COR-L47 (cell line): ENCODE data around the gene PRDM4.

Experiments used
- DNase-seq: peaks from one replicate; lab custom pipeline; 2025; lab: John Stamatoyannopoulos, UW

Gene PRDM4

GRCh38 chr12:107760809-107761501 is at the start of gene PRDM4:
Gene PRDM4, minus strand, starts transcription at chr12:107761137. Its CDS starts 622 bp downstream, at chr12:107760515.
- DNase-seq = peak; percentile 95

GRCh38 chr12:107807471-107808150 is 46.7 kb upstream of the PRDM4 start:
- DNase-seq = no peak

GRCh38 chr12:107805488-107806180 is 44.7 kb upstream of the PRDM4 start:
- no peak for DNase-seq

- DNase-seq = no peak
These were observed 42.2 kb upstream of the PRDM4 start for GRCh38 chr12:107803092-107803491.

- DNase-seq = no peak
These were observed 40.2 kb upstream of the PRDM4 start for GRCh38 chr12:107801150-107801549.

- no peak for DNase-seq
These were observed 37.6 kb upstream of the PRDM4 start for GRCh38 chr12:107798580-107798979.

GRCh38 chr12:107794451-107794850 is 33.5 kb upstream of the PRDM4 start:
- no peak for DNase-seq

GRCh38 chr12:107791465-107792089 is 30.6 kb upstream of the PRDM4 start:
- DNase-seq = no peak

GRCh38 chr12:107788690-107789458 is 27.9 kb upstream of the PRDM4 start:
- DNase-seq = no peak

GRCh38 chr12:107788281-107788680 is 27.3 kb upstream of the PRDM4 start:
- DNase-seq = no peak

GRCh38 chr12:107783406-107784376 is 22.8 kb upstream of the PRDM4 start:
- no peak for DNase-seq

- no peak for DNase-seq
These were observed 21.1 kb upstream of the PRDM4 start for GRCh38 chr12:107782067-107782466.

- DNase-seq = no peak
These were observed 19.4 kb upstream of the PRDM4 start for GRCh38 chr12:107780298-107780697.

GRCh38 chr12:107779077-107779831 is 18.3 kb upstream of the PRDM4 start:
- no peak for DNase-seq

- no peak for DNase-seq
These were observed 17.6 kb upstream of the PRDM4 start for GRCh38 chr12:107778383-107779025.

- no peak for DNase-seq
These were observed 15.2 kb upstream of the PRDM4 start for GRCh38 chr12:107776171-107776570.

GRCh38 chr12:107775093-107775721 is 14.3 kb upstream of the PRDM4 start:
- DNase-seq = no peak

GRCh38 chr12:107774349-107775029 is 13.6 kb upstream of the PRDM4 start, which contains the start of gene ASCL4:
Gene ASCL4, plus strand, starts transcription at chr12:107774704. Its CDS starts 515 bp downstream, at chr12:107775219.
- no peak for DNase-seq
